HEK293 (cell line): ENCODE measurements around the gene MYBPH.

Experiments
- CTCF ChIA-PET: fragments of 350-600 bp; formaldehyde crosslinking; extraction: SDS; loops from one replicate; lab custom pipeline; 2021; ENCODE audit warnings: antibody characterized with exemption; lab: Yijun Ruan, JAX
- POLR2A ChIA-PET: fragments of 300-600 bp; formaldehyde crosslinking; extraction: SDS; loops from one replicate; lab custom pipeline; 2020; ENCODE audit warnings: antibody characterized with exemption, inconsistent platforms; lab: Yijun Ruan, JAX
- H3K27ac ChIP-seq: fragments of 200-500 bp; sonication (Bioruptor generic); 2 replicates; pipeline ENCODE4 v1.5.1; 2014; ENCODE audit warnings: low read depth, low read length, control low read depth, inconsistent platforms; ENCODE audit errors: extremely low read depth
- H3K36me3 ChIP-seq, 2 experiments: fragments of 200-500 bp in 1 of 2; sonication (Bioruptor generic) in 1 of 2; 1 replicate in 1 of 2; 2 replicates in 1 of 2; pipeline ENCODE4 v1.5.1; 2014 to 2017; ENCODE audit warnings: inconsistent platforms in 2 of 2, low read length in 2 of 2; ENCODE audit not compliant: control insufficient read depth in 2 of 2, insufficient read depth in 1 of 2
- H3K4me1 ChIP-seq: fragments of 200-500 bp; sonication (Bioruptor generic); 2 replicates; pipeline ENCODE4 v1.5.1; 2014; ENCODE audit warnings: mild to moderate bottlenecking, low read length, inconsistent platforms; ENCODE audit not compliant: control insufficient read depth, insufficient read depth
- H3K4me3 ChIP-seq: 2 replicates; pipeline ENCODE4 v1.5.1; 2011; ENCODE audit warnings: low read depth, mild to moderate bottlenecking, control low read depth, low read length, moderate library complexity
- H3K9me3 ChIP-seq: fragments of 200-500 bp; sonication (Bioruptor generic); 2 replicates; pipeline ENCODE4 v1.5.1; 2014; ENCODE audit warnings: low read depth, low read length, inconsistent platforms; ENCODE audit not compliant: control insufficient read depth, insufficient read depth
- BCL6B ChIP-seq: fragments of 450-650 bp; formaldehyde crosslinking; IDR thresholded peaks from 2 replicates; pipeline ENCODE4 v1.5.1; 2017; ENCODE audit warnings: missing biosample characterization, missing genetic modification characterization
- HOXA7 ChIP-seq: sonication (generic); formaldehyde crosslinking; IDR thresholded peaks from 2 replicates; pipeline ENCODE4 v1.8.1; 2022; ENCODE audit warnings: missing genetic modification reagents, borderline replicate concordance
- KLF7 ChIP-seq: fragments of 450-650 bp; formaldehyde crosslinking; IDR thresholded peaks from 2 replicates; pipeline ENCODE4 v1.5.1; 2016; ENCODE audit warnings: missing biosample characterization, missing genetic modification characterization, borderline replicate concordance
- MYNN ChIP-seq: fragments of 450-650 bp; formaldehyde crosslinking; IDR thresholded peaks from 2 replicates; pipeline ENCODE4 v1.5.1; 2016; ENCODE audit warnings: missing biosample characterization, missing genetic modification characterization, borderline replicate concordance
- RBAK ChIP-seq: fragments of 450-650 bp; formaldehyde crosslinking; IDR thresholded peaks from 2 replicates; pipeline ENCODE4 v1.5.1; 2016; ENCODE audit warnings: missing biosample characterization, missing genetic modification characterization
- YY1 ChIP-seq: fragments of 450-650 bp; formaldehyde crosslinking; IDR thresholded peaks from 2 replicates; pipeline ENCODE4 v1.5.1; 2018; ENCODE audit warnings: missing biosample characterization, missing genetic modification characterization
- ZBTB11 ChIP-seq: fragments of 450-650 bp; formaldehyde crosslinking; conservative IDR thresholded peaks from 2 replicates; pipeline ENCODE4 v1.5.1; 2016; ENCODE audit warnings: low read depth, missing biosample characterization, missing genetic modification characterization
- ZBTB21 ChIP-seq: fragments of 450-650 bp; formaldehyde crosslinking; IDR thresholded peaks from 2 replicates; pipeline ENCODE4 v1.5.1; 2017; ENCODE audit warnings: missing biosample characterization, missing genetic modification characterization
- ZBTB48 ChIP-seq: fragments of 450-650 bp; formaldehyde crosslinking; IDR thresholded peaks from 2 replicates; pipeline ENCODE4 v1.5.1; 2016; ENCODE audit warnings: missing biosample characterization, missing genetic modification characterization
- ZFP37 ChIP-seq: fragments of 450-650 bp; formaldehyde crosslinking; IDR thresholded peaks from 2 replicates; pipeline ENCODE4 v1.5.1; 2016; ENCODE audit warnings: missing biosample characterization, missing genetic modification characterization
- ZNF26 ChIP-seq: fragments of 450-650 bp; formaldehyde crosslinking; IDR thresholded peaks from 2 replicates; pipeline ENCODE4 v1.5.1; 2016; ENCODE audit warnings: missing biosample characterization, missing genetic modification characterization
- ZNF302 ChIP-seq: fragments of 450-650 bp; formaldehyde crosslinking; IDR thresholded peaks from 2 replicates; pipeline ENCODE4 v1.5.1; 2016; ENCODE audit warnings: missing biosample characterization, missing genetic modification characterization, low read depth
- ZNF362 ChIP-seq: fragments of 450-650 bp; formaldehyde crosslinking; IDR thresholded peaks from 2 replicates; pipeline ENCODE4 v1.5.1; 2016; ENCODE audit warnings: missing biosample characterization, missing genetic modification characterization
- ZNF37A ChIP-seq: fragments of 450-650 bp; IDR thresholded peaks from 2 replicates; pipeline ENCODE4 v1.5.1; 2018; ENCODE audit warnings: missing biosample characterization, missing genetic modification characterization
- ZNF518A ChIP-seq: fragments of 450-650 bp; formaldehyde crosslinking; conservative IDR thresholded peaks from 2 replicates; pipeline ENCODE4 v1.5.1; 2016; ENCODE audit warnings: low read depth, missing biosample characterization, missing genetic modification characterization
- ZNF610 ChIP-seq: fragments of 450-650 bp; formaldehyde crosslinking; IDR thresholded peaks from 2 replicates; pipeline ENCODE4 v1.5.1; 2016; ENCODE audit warnings: missing biosample characterization, missing genetic modification characterization, borderline replicate concordance
- ZNF658 ChIP-seq: fragments of 450-650 bp; formaldehyde crosslinking; IDR thresholded peaks from 2 replicates; pipeline ENCODE4; 2016; ENCODE audit warnings: missing biosample characterization, missing genetic modification characterization
- ZNF837 ChIP-seq: fragments of 450-650 bp; formaldehyde crosslinking; IDR thresholded peaks from 2 replicates; pipeline ENCODE4 v1.5.1; 2016; ENCODE audit warnings: missing biosample characterization, missing genetic modification characterization
- ZXDB ChIP-seq: fragments of 450-650 bp; formaldehyde crosslinking; IDR thresholded peaks from 2 replicates; pipeline ENCODE4 v1.5.1; 2016; ENCODE audit warnings: missing biosample characterization, missing genetic modification characterization

MYBPH gene

GRCh38 chr1:203139976-203140475 lies 35.6 kb downstream of the MYBPH start:
- H3K9me3 ChIP-seq, result no peaks in the 10 kb centered on the region
- CTCF ChIA-PET, result interaction anchor here (2.4 kb wide), 1 partner anchor 22 kb away, joined by 7 read pairs; no protein-coding TSS in a partner anchor
- no peak overlapping the region for H3K27ac ChIP-seq
- TF ChIP-seq ZNF837 (tag by site-specific recombination), result no peak
- TF ChIP-seq, all 188 proteins: peak for 0
- Histone ChIP-seq H3K4me1 (peaks cover 2% of the 10 kb centered on the region; the same call in 1 of the 2 replicates), H3K36me3 (no peaks in the 10 kb centered on the region), H3K4me3 (no peak overlapping the region)
- POLR2A ChIA-PET, result no interaction called here

GRCh38 chr1:203138066-203138465 lies 37.6 kb downstream of the MYBPH start:
- peaks cover 2% of the 10 kb centered on the region; the same call in 1 of the 2 replicates for H3K4me1 ChIP-seq
- CTCF ChIA-PET, result interaction anchor here (0.8 to 1.1 kb wide), 3 partner anchors 20 to 129 kb away, joined by 3 to 4 read pairs (median 3); no protein-coding TSS in a partner anchor
- H3K4me3 ChIP-seq, result no peak overlapping the region
- POLR2A ChIA-PET, result no interaction called here
- H3K27ac ChIP-seq, result no peak overlapping the region
- no peaks in the 10 kb centered on the region for H3K36me3 ChIP-seq
- H3K9me3 ChIP-seq, result no peaks in the 10 kb centered on the region
- TF ChIP-seq ZFP37 (tag by site-specific recombination) (no peak), YY1 (tag by site-specific recombination) (no peak), ZNF362 (tag by site-specific recombination) (no peak), HOXA7 (no peak), ZNF658 (tag by site-specific recombination) (no peak), MYNN (tag by site-specific recombination) (no peak), ZNF37A (tag by site-specific recombination) (no peak)
- TF ChIP-seq, all 188 proteins: peak for 0

- Histone ChIP-seq H3K36me3 (no peaks in the 10 kb centered on the region), H3K4me1 (peaks cover 2% of the 10 kb centered on the region; the same call in 1 of the 2 replicates), H3K4me3 (no peak overlapping the region), H3K27ac (no peak overlapping the region), H3K9me3 (no peaks in the 10 kb centered on the region)
- ChIA-PET CTCF (interaction anchor here (0.6 to 1.2 kb wide), 4 partner anchors 11 to 130 kb away, joined by 3 read pairs; no protein-coding TSS in a partner anchor), POLR2A (no interaction called here)
- TF ChIP-seq ZBTB21 (tag by site-specific recombination), result no peak
- no peak for TF ChIP-seq ZXDB (tag by site-specific recombination)
- no peak for TF ChIP-seq ZBTB11 (tag by site-specific recombination)
- TF ChIP-seq ZNF26 (tag by site-specific recombination), result no peak
- no peak for TF ChIP-seq KLF7 (tag by site-specific recombination)
- no peak for TF ChIP-seq ZNF302 (tag by site-specific recombination)
- no peak for TF ChIP-seq ZNF610 (tag by site-specific recombination)
- no peak for TF ChIP-seq BCL6B (tag by site-specific recombination)
- no peak for TF ChIP-seq RBAK (tag by site-specific recombination)
- TF ChIP-seq ZBTB48 (tag by site-specific recombination), result no peak
- no peak for TF ChIP-seq ZNF518A
These were observed 38.3 kb downstream of the MYBPH start for GRCh38 chr1:203137324-203137723.
